Activated T-cell treated with anti-CD3 and anti-CD28 coated beads, Interleukin-2, amount 50 U/mL, for 4 hours (primary cell): ENCODE measurements around the gene NCOR1. TPM values are rescaled to one million over a fixed set of nuclear protein-coding genes. Genes with fewer than 3 reads are reported as not detected.
"Not testable (repeated sequence)": the region's sequence is repeated elsewhere in the genome, so short reads cannot be mapped to it uniquely, and the experiment has no call there.

Experiments
- ATAC-seq, 2 donors: fragments of 200-7000 bp; cut with Tn5 transposase; one replicate each; pipeline ENCODE4 v1.10.0; 2021
- DNase-seq: peaks from one replicate; pipeline ENCODE4 v3.0.0-alpha.2; 2020
- H3K27me3 Mint-ChIP-seq: one replicate; pipeline ENCODE4 v1.8.0; 2021; ENCODE audit warnings: low read depth, mixed read lengths
- H3K36me3 Mint-ChIP-seq: one replicate; pipeline ENCODE4 v1.8.0; 2022; ENCODE audit warnings: mixed read lengths; ENCODE audit not compliant: insufficient read depth
- H3K4me1 Mint-ChIP-seq: one replicate; pipeline ENCODE4 v1.8.0; 2021; ENCODE audit warnings: low read depth, mixed read lengths
- H3K4me3 Mint-ChIP-seq: one replicate; pipeline ENCODE4 v1.8.0; 2021; ENCODE audit warnings: mild to moderate bottlenecking, moderate library complexity, mixed read lengths
- H3K9me3 Mint-ChIP-seq: one replicate; pipeline ENCODE4 v1.8.0; 2021; ENCODE audit warnings: mixed read lengths
- total RNA-seq, 3 donors: library from RNA; stranded (reverse); gene quantifications; one replicate each; pipeline ENCODE4 v1.2.1, GENCODE V29; 2021

NCOR1 gene
- total RNA-seq, 3 donors from 2014 or later, result 86.4 to 107 (median 92.2) TPM

DNA sequence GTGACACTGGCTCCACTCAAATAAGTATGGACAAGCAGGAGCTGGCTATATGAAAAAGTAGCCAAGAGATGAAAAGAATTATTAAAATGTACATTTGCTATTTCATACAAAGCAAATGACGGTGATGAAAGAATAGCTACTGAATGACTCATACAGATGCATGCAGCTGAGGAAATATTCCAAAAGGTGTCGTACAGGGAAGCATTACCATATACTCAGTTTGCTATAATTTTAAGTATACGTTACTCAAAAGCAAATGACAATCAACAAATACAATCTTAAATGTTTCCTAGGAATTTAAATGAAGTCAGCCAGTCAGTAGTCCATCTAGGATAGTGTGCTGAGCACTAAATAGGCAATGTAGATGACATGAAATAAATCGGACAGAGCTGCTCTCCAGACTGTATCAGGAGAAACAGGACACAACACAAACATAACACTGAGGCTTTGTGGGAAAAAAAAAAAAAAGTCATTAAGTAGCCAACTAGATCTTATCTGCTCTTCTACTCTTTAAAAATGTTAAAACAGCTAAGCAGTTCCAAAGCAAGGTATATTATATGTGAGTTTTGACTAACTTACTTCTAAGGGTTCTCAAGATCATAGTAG is 65.0 kb downstream of the NCOR1 start:
- Mint-ChIP-seq H3K27me3 (no peaks in the 10 kb centered on the region), H3K4me3 (no peak overlapping the region), H3K9me3 (peaks cover 4% of the 10 kb centered on the region), H3K4me1 (no peaks in the 10 kb centered on the region), H3K36me3 (peaks cover 46% of the 10 kb centered on the region)
- DNase-seq (no peak), ATAC-seq (no peak)

GRCh38 chr17:16148596-16148995 is 66.7 kb downstream of the NCOR1 start:
- Mint-ChIP-seq H3K36me3 (peaks cover 42% of the 10 kb centered on the region), H3K4me3 (no peak overlapping the region), H3K27me3 (no peaks in the 10 kb centered on the region), H3K9me3 (peaks cover 4% of the 10 kb centered on the region), H3K4me1 (no peaks in the 10 kb centered on the region)
- ATAC-seq (no peak), DNase-seq (no peak)

DNA sequence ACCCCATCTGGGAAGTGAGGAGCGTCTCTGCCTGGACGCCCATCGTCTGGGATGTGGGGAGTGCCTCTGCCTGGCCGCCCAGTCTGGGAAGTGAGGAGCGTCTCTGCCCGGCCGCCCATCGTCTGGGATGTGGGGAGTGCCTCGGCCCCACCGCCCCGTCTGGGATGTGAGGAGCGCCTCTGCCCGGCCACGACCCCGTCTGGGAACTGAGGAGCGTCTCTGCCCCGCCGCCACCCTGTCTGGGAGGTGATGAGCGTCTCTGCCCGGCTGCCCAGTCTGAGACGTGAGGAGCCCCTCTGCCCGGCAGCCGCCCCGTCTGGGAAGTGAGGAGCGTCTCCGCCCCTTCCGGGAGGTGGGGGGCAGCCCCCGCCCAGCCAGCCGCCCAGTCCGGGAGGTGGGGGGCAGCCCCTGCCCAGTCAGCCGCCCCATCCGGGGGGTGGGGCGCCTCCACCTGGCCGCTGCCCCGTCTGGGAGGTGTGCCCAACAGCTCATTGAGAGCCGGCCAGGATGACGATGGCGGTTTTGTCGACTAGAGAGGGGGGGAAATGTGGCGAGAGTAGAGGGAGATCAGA is 69.9 kb downstream of the NCOR1 start:
- H3K4me3 Mint-ChIP-seq, H3K27me3 Mint-ChIP-seq, ATAC-seq, DNase-seq, H3K9me3 Mint-ChIP-seq, H3K4me1 Mint-ChIP-seq: not testable (repeated sequence)
- peaks cover 34% of the 10 kb centered on the region for H3K36me3 Mint-ChIP-seq

- DNase-seq (no peak), ATAC-seq (no peak)
- Mint-ChIP-seq H3K4me1 (no peaks in the 10 kb centered on the region), H3K36me3 (peaks cover 24% of the 10 kb centered on the region), H3K27me3 (no peaks in the 10 kb centered on the region), H3K9me3 (no peaks in the 10 kb centered on the region), H3K4me3 (no peak overlapping the region)
These were observed 73.6 kb downstream of the NCOR1 start for GRCh38 chr17:16141685-16142084.

GRCh38 chr17:16140854-16141253 is 74.5 kb downstream of the NCOR1 start:
- ATAC-seq (no peak), DNase-seq (no peak)
- H3K9me3 Mint-ChIP-seq, result no peaks in the 10 kb centered on the region
- H3K4me1 Mint-ChIP-seq, result no peaks in the 10 kb centered on the region
- H3K36me3 Mint-ChIP-seq, result peaks cover 21% of the 10 kb centered on the region
- no peaks in the 10 kb centered on the region for H3K27me3 Mint-ChIP-seq
- no peak overlapping the region for H3K4me3 Mint-ChIP-seq

GRCh38 chr17:16135461-16135860 is 79.9 kb downstream of the NCOR1 start:
- peaks cover 3% of the 10 kb centered on the region for H3K4me1 Mint-ChIP-seq
- ATAC-seq (no peak), DNase-seq (no peak)
- H3K4me3 Mint-ChIP-seq, result no peak overlapping the region
- H3K9me3 Mint-ChIP-seq, result no peaks in the 10 kb centered on the region
- H3K36me3 Mint-ChIP-seq, result peaks cover 17% of the 10 kb centered on the region
- no peaks in the 10 kb centered on the region for H3K27me3 Mint-ChIP-seq

GRCh38 chr17:16131593-16131992 is 83.7 kb downstream of the NCOR1 start:
- DNase-seq, result no peak
- ATAC-seq, result no peak
- H3K4me3 Mint-ChIP-seq, result no peak overlapping the region
- no peaks in the 10 kb centered on the region for H3K9me3 Mint-ChIP-seq
- no peaks in the 10 kb centered on the region for H3K27me3 Mint-ChIP-seq
- peaks cover 26% of the 10 kb centered on the region for H3K36me3 Mint-ChIP-seq
- peaks cover 3% of the 10 kb centered on the region for H3K4me1 Mint-ChIP-seq

DNA sequence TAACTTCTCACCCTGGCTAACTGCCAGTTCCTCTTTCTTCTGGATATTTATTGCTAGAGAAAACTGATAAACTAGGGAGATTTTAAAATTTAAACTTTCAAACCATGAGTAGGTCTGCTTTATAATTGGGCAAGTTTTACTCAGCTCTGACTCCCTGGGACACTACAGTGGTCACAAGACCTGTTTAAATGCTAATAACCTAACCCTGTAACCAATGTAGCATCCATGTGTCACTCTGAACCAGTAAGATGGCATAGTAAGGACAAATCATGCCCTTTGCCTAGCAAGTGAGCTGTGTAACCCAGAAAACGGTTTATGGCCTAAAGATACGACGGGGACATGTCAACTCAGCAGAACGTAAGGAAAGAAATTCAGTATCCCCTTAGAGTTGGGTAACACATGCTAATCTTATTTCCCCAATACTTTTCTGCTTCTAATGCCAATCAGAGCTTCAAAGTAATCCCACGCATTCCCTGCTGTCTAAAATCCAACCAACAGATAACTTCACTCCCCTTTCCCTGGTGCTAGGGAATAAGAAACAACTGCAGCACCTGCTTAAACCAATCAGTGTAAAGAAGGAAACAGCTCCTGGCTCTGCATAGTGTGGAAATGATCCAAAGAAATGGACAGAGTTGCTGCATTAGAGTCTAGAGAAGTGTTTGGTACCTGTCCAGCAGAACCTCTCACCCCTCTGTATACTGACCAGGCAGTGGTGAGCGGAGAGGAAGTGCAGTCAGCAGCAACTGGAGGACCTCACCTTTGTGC is 85.7 kb downstream of the NCOR1 start:
- ATAC-seq (no peak), DNase-seq (no peak)
- H3K4me1 Mint-ChIP-seq, result peaks cover 3% of the 10 kb centered on the region
- H3K4me3 Mint-ChIP-seq, result no peak overlapping the region
- H3K9me3 Mint-ChIP-seq, result no peaks in the 10 kb centered on the region
- peaks cover 22% of the 10 kb centered on the region for H3K36me3 Mint-ChIP-seq
- H3K27me3 Mint-ChIP-seq, result no peaks in the 10 kb centered on the region

GRCh38 chr17:16123531-16123930 is 91.8 kb downstream of the NCOR1 start:
- DNase-seq, result no peak
- peaks cover 50% of the 10 kb centered on the region for H3K36me3 Mint-ChIP-seq
- no peaks in the 10 kb centered on the region for H3K9me3 Mint-ChIP-seq
- no peak for ATAC-seq
- no peaks in the 10 kb centered on the region for H3K27me3 Mint-ChIP-seq
- no peaks in the 10 kb centered on the region for H3K4me1 Mint-ChIP-seq
- H3K4me3 Mint-ChIP-seq, result no peak overlapping the region

DNA sequence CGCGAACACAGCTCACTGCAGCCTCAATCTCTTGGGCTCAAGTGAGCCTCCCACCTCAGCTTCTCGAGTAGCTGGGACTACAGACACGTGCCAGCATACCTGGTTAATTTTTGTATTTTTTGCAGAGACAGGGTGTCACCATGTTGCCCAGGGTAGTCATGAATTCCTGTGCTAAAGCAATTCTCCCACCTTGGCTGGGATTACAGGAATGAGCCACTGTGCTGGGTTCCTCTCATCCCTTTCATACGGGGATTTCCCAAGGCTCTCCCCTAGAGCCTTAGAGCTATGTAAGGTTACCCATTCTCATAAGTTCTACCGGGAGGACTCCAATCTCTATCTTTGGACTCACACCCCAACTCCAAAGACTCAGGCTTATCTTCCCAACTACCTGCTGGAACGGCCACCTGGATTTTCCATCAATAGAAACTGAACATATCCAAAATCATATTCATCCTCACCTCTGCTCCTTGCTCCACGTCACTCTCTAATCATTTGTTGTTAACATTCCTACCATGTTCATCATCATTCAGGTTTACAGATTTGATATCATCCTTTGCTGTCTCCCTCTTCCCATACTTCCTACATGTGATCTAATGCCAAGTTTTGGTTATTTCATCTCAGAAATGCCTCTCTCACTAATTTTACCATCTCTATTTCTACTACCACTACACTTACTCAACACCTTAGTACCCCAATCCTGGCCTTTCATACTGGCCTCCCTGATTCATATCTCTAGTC is 92.5 kb downstream of the NCOR1 start:
- DNase-seq (no peak), ATAC-seq (no peak)
- Mint-ChIP-seq H3K4me3 (no peak overlapping the region), H3K9me3 (no peaks in the 10 kb centered on the region), H3K4me1 (no peaks in the 10 kb centered on the region), H3K36me3 (peaks cover 49% of the 10 kb centered on the region), H3K27me3 (no peaks in the 10 kb centered on the region)

GRCh38 chr17:16121915-16122314 is 93.4 kb downstream of the NCOR1 start:
- Mint-ChIP-seq H3K9me3 (peaks cover 3% of the 10 kb centered on the region), H3K4me1 (no peaks in the 10 kb centered on the region), H3K4me3 (no peak overlapping the region), H3K36me3 (peaks cover 55% of the 10 kb centered on the region), H3K27me3 (no peaks in the 10 kb centered on the region)
- DNase-seq (no peak), ATAC-seq (no peak)

DNA sequence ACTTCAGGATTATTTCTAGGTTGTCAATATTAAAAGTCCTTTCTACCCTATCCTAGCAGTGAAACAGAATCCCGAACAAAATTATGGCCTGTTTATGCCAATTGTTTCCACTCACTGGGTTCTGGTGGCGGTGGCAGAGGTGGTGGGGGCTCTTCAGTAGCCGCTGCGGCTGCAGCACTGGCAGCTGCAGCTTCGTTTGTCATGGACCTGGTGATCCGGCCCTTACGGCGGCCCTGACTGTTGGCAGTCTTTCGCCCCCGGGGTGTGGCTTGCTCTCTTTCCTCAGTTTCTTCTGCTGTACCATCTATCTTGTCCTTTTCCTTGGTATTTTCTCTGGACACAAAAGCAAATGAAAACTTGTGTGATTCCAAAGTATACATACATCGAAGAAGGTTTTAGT is 94.4 kb downstream of the NCOR1 start:
- no peak for ATAC-seq
- H3K9me3 Mint-ChIP-seq, result peaks cover 9% of the 10 kb centered on the region
- no peak for DNase-seq
- peaks cover 62% of the 10 kb centered on the region for H3K36me3 Mint-ChIP-seq
- no peaks in the 10 kb centered on the region for H3K27me3 Mint-ChIP-seq
- no peaks in the 10 kb centered on the region for H3K4me1 Mint-ChIP-seq
- no peak overlapping the region for H3K4me3 Mint-ChIP-seq

DNA sequence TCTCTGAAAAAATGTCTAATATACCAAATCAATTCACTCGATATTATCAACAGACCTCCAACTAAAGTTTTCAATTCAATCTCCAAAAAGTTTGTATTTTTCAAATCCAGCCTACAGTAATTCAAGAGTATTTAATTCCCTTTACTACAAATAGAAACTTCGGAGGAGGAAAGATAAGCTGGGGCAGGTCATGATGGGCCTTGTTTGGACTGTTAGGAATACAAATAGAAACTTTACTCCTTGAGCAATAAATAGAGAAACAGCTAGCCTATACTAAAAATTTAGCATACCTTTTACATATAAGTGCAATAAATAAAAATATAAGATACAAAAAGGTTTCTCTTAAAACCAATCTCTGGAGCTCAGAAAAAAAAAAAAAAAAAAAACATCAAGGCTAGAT is 98.2 kb downstream of the NCOR1 start:
- Mint-ChIP-seq H3K36me3 (peaks cover 76% of the 10 kb centered on the region), H3K9me3 (peaks cover 17% of the 10 kb centered on the region), H3K4me3 (no peak overlapping the region), H3K4me1 (no peaks in the 10 kb centered on the region), H3K27me3 (no peaks in the 10 kb centered on the region)
- DNase-seq (no peak), ATAC-seq (no peak)

GRCh38 chr17:16115077-16115698 is 100.1 kb downstream of the NCOR1 start:
- H3K27me3 Mint-ChIP-seq, result not testable (repeated sequence)

More at GRCh38 chr17:16115077-16115698, 100.1 kb downstream of the NCOR1 start:
- Mint-ChIP-seq H3K36me3 (peaks cover 64% of the 10 kb centered on the region), H3K9me3 (peaks cover 17% of the 10 kb centered on the region)
- not testable (repeated sequence) for DNase-seq, H3K4me3 Mint-ChIP-seq, ATAC-seq, H3K4me1 Mint-ChIP-seq
